ENCODE measurements around the gene TMEM191B.
"Not testable (repeated sequence)": the region's sequence is repeated elsewhere in the genome, so short reads cannot be mapped to it uniquely, and the experiment has no call there.

TMEM191B gene

DNA sequence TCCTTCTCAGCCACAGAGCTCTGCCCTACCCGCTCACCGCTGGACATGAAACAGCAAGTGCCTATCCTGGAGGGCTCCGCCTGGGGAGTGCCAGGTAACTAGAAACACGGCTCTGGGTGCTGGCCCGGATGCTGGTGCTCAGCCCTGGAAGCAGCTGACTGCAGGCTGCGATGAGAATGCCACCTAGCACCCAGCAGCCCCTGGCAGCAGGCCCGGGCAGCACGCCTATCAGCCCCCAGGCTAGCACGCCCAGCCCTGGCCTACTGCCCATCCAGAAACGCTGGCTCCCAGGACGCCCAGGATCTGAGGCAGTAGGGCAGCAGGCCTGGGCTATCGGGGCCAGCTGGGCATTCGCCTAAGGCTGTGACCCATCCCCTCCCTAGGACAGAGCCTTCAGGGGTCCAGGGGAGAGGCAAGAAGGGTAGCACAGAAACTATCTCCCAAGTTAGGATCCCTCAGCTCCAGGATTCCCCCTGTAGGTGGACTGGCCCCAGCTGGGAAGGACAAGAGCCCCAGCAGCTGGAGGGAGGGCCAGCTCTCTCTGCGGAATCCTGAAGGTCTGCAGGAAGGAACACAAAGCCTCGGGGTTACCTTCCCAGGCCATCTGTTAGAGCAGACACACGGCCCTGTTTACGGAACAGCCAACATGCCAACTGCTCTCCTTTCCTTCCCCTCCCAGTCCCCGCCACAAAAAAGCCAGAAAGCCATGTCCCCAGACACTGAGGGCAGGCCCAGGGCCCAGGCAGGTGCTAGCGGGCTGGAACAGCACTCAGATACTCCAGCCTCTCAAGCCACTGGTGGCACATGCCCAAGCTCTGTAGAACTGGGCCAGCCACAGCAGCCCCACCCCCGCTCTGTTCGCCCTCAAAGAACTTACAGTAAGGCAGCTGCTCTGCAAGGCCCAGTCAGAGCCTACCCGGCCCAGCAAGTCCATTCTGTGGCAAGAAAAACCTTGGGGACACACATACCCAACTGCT is 27.0 kb downstream of the TMEM191B start:
- DNase-seq (ENCODE audit: low read depth, low spot score): not testable (repeated sequence)

DNA sequence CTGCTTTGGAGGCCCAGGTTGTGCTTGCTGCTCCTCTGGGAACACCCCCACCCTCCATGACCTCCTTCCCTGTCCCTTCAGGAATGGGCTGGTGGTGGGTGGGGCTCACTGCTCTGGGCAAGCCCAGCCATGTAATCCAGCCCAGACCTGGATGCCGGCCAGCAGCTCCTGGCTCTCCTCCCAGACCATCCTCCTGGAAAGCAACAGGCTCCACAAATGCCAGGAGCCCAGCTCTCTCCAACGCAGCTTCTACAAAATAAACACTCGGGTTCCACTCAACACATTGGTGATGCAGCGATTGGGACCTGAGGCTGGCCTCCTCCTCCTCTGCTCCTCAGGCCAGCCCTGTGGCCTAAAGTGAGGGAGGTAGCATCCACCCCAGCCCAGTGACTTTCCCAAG is 30.9 kb downstream of the TMEM191B start:
- H3K4me3 ChIP-seq (ENCODE audit: low read length); DNase-seq (ENCODE audit: low read depth, low spot score): not testable (repeated sequence)

More for the DNA sequence above, 27.0 kb downstream of the TMEM191B start:
- not testable (repeated sequence) for H3K4me3 ChIP-seq (ENCODE audit: low read length)

DNA sequence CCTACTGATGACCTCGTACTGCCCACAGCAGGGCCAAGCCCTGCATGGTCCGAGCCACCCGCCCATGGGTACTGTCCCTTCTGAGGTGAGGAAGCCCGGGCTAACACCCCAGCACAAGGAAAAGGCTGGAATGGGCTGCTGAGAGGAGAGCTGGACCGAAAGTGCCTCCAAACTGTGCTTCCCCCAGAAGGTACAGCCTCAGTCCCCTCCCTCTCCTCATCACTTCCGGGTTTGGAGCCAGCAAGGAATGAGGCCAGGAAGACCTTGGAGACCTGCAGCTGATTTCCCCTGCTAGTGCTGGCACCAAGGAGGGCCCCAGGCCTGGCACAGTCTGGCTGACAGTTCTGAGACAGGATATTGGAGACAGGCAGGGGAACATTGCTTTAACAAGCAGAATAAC is 31.3 kb downstream of the TMEM191B start:
- not testable (repeated sequence) for H3K4me3 ChIP-seq (ENCODE audit: low read length); DNase-seq (ENCODE audit: low read depth, low spot score)

DNA sequence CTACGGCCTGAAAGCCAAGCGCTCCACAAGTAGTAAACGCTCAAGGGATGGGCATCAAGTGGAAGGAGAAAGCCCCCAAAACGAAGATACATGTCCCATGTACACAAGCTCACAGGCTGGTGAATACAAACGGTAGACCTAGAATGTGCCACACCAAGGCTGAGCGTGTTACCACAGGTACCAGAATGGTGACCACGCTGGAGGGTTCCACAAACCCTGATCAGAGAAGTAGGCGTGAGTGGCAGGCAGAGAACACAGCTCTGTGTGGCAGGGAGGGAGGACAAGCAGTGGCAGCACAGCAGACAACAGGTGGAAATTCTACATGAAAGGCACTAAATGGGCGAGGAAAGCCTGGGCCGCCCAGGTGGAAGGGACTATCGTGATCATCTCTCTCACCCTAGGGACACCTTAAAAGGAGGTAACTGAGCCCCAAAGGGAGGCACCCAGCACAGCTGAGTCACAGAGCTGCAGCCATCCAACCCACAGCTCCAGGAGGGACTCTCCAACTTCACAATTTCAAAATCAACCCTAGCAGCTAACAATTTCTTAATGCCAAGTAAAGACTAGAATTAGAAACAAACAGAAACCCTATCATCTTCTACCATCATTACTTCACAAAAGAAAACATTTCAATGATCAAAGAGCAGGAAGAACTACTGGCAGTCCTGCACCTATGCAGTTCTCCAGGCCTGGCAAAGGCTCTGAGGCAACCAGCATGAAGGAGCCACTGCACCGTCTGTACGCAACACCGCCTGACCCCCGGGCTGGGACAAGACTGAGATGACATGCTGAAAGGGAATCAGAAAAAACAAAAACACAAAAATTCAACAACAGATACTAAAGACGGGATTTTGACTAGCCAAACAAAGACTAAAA is 32.7 kb downstream of the TMEM191B start:
- not testable (repeated sequence) for DNase-seq (ENCODE audit: low read depth, low spot score); H3K4me3 ChIP-seq (ENCODE audit: low read length)

DNA sequence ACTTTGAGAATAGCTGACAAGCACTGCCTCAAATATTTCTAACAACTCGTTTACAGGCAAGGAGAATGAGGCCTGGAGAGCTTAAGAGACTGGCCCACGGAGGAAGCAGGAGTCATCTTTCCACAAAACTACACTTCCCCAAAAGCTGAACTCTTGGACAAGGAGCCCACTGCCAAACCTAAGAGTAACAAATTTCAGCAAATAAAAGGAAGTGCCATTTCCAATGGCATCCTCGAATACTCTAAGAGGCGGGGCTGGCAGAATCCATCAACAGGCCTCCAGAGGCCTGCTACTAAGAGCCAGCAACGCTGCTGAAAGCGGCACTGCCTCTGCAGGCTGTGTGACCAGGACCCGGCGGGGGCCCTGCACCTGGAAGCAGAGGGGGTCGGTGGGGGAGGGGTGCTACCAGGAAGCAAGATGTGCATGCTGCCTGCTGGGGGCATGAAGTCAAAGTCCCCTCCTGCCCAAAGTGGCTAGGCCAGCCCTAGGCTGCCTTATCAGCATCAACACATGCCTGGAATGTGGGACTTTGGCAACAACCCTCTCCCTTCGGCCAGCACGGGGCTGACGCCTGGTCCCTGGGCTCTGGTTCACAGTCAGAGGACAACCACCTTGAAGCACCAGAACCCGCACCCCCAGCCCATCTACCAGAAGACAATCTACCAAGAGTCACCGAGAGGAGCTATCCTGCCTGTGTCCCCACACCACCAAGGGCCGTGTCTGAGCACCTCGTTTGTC is 43.1 kb downstream of the TMEM191B start:
- DNase-seq (ENCODE audit: low read depth, low spot score); H3K4me3 ChIP-seq (ENCODE audit: low read length): not testable (repeated sequence)

DNA sequence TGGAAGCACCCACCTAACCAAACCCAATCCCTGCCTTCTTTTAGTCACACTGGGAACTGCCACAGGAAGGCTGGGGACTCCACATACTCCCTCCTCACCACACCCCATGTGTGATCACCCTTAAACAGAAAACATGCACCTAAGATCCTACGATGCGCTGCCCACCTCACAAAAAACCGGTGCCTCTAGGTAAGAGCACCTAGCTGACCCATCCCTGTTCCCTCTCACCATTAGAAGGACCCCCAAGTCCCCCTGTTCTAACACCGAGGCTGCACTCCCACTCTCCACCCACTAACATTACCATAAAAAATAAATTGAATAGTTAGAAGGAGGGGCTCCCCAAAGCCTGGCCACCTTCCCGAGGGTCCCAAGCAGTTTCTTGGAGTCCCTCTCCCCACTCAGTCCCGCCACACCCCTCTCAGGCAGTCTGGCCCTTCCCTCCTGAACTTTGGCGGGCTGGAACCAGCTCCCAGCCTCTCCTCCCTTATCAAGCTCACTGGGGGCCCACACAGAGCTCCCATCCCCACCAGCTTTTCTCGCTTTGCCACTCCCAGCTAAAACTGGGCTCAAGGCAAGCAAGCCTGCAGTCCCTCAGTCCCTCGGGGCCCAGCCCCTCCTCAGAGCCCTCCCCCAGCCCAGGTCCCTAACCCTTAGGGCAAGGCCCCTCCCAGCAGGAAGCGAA is 46.0 kb downstream of the TMEM191B start:
- H3K4me3 ChIP-seq (ENCODE audit: low read length); DNase-seq (ENCODE audit: low read depth, low spot score): not testable (repeated sequence)

DNA sequence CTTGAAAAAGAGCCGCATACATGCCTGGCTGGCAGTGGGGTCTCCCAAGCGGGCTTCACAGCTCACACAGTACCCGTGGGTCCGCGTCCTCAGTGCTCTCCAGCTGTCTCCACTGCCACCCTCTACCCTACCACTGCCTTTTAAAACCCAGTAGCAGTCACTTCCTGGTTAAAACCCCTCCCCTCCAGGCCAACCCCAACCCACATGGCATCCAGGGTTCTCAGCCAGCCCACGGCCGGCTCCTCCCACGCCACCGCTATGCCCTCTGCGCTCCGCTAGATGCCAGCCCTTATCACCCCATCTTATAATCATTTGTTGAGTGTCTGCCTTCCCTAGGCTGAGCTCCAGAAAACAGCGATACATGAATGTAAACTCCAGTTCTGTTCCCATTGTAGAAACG is 47.0 kb downstream of the TMEM191B start:
- not testable (repeated sequence) for H3K4me3 ChIP-seq (ENCODE audit: low read length); DNase-seq (ENCODE audit: low read depth, low spot score)

DNA sequence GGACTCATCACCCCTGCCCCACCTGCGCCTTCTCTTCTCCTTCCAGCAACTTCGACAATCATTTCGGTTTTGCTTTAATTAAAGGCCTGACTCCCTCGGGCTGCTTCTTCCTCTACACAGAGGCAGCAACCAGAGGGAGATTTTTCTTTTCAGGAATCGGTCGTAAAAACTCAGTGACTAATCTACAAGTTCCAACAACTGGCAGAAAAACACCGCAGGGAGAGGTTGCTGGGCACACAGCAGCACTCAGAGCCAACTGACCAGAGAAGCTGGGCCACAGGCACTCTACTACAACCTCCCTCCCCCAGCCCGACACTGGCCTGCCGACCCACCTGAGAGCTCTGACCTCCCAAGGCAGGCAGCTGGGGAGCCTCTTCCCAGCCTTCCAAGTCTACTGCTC is 48.1 kb downstream of the TMEM191B start:
- H3K4me3 ChIP-seq (ENCODE audit: low read length): not testable (repeated sequence)

DNA sequence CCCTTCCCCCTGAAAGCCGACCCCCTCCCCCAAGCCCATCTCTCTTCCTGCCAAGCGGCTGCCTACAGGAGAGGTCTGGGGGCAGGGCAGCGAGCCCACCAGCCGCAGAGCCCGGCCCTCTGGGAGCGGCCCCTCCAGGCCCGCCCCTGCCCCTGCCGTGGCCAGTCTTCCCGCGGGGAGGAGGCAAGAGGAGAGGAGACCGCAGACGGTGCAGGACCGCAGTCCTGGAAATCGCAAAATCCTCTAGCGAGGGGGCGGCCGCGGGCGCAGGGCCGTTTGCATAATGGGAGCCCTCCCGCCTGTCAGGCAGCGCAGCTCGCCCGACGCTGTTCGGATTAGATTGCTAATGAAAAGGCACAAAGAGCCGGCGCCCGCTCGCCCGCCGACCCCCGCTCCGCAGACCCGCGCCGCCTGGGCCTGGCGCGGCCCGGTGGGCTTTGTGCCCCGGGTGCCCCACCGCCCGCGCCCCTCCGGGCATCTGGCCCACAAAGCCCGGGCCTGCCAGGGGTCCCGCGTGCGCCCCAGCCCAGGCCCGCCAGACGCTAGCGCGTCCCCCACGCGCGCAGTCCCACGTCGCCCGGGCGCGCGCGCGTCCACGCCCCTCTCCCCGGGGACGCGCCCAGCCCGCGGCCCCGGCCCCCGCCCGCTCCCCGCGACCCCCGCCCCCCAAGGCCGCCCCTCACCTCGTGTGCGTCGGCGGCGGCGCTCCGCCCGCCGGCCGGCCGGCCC is 49.7 kb downstream of the TMEM191B start:
- not testable (repeated sequence) for DNase-seq (ENCODE audit: low read depth, low spot score); H3K4me3 ChIP-seq (ENCODE audit: low read length)

More for the DNA sequence above, 48.1 kb downstream of the TMEM191B start:
- not testable (repeated sequence) for DNase-seq (ENCODE audit: low read depth, low spot score)

DNA sequence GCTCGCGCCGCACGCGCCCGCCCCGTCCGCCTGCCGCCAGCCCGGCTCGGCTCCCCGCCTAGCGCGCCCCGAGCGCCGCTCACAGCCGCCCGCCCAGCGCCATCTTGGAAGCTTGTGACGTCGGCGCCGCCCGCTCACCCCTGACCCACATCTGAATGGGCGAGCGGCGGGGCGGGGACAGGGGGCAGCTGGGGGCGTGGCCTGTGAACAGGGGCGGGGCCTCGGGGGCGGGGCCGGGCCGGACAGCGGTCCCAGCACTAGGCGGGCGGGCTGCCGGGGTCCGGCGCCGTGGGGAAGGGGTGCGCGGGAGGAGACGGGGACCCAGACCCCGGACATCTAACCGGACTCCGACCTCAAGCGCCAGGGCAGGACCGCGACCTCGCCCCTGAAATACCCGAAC is 50.2 kb downstream of the TMEM191B start:
- not testable (repeated sequence) for H3K4me3 ChIP-seq (ENCODE audit: low read length); DNase-seq (ENCODE audit: low read depth, low spot score)

Data from Jurkat, Clone E6-1 (cell line).